HCT116 (cell line): Measurements from ENCODE around the gene BSN. TPM values are rescaled to one million over a fixed set of nuclear protein-coding genes. Genes with fewer than 3 reads are reported as not detected.

Experiments
- ATAC-seq: fragments of 200-7000 bp; cut with Tn5 transposase; 2 replicates; pipeline ENCODE4 v1.9.1; 2020; ENCODE audit warnings: mild to moderate bottlenecking, moderate library complexity
- BruUV-seq: library from RNA; stranded (reverse); fragments of 400-500 nt; replicated peaks from 2 replicates; lab custom pipeline; 2021; lab: Mats Ljungman, UMichigan
- CTCF ChIA-PET: fragments of 300-600 bp; sonication (Branson Sonifier 250); formaldehyde crosslinking; loops from one replicate; lab custom pipeline; 2021; ENCODE audit warnings: antibody characterized with exemption; lab: Charles Lee
- POLR2A ChIA-PET: fragments of 300-600, 350-600 bp; sonication (Branson Sonifier 250); formaldehyde crosslinking; loops from one replicate; lab custom pipeline; 2021; ENCODE audit warnings: antibody characterized with exemption; lab: Charles Lee
- RAD21 ChIA-PET, 2 experiments: fragments of 300-600 bp; sonication (Branson Sonifier 250); formaldehyde crosslinking; loops; one replicate each; lab custom pipeline; 2023; ENCODE audit warnings: low total read pairs in 2 of 2; ENCODE audit not compliant: uncharacterized antibody in 2 of 2, unreplicated experiment in 2 of 2, low non-redundant PET in 1 of 2; lab: Charles Lee
- DNase-seq: peaks from one replicate; pipeline ENCODE4 v3.0.0-alpha.2; 2010; ENCODE audit warnings: low read depth, low spot score
- H2AFZ ChIP-seq: fragments of 200-600 bp; shearing (Covaris generic), sonication (generic); 2 replicates; pipeline ENCODE4 v1.6.1; 2017; ENCODE audit warnings: low read depth, mixed run types, mixed read lengths, antibody characterized with exemption, low read length; ENCODE audit not compliant: poor library complexity, severe bottlenecking
- H3K27ac ChIP-seq: 2 replicates; pipeline ENCODE4 v1.5.1; 2012; ENCODE audit warnings: low read depth, low read length
- H3K27me3 ChIP-seq: fragments of 200-600 bp; sonication (generic); 2 replicates; pipeline ENCODE4 v1.6.1; 2016; ENCODE audit warnings: mixed run types, low read length, mixed read lengths; ENCODE audit not compliant: insufficient read depth
- H3K36me3 ChIP-seq, 2 experiments: fragments of 200-500 bp in 1 of 2; fragments of 200-600 bp in 1 of 2; sonication (Bioruptor generic) in 1 of 2; sonication (generic) in 1 of 2; 2 replicates each; pipeline versions ENCODE4 v1.5.1 to v1.6.1; 2014 to 2016; ENCODE audit warnings: low read length in 2 of 2, inconsistent platforms in 1 of 2, mixed read lengths in 1 of 2, mixed run types in 1 of 2; ENCODE audit not compliant: insufficient read depth in 2 of 2, control insufficient read depth in 1 of 2
- H3K4me1 ChIP-seq, 2 experiments: fragments of 200-600 bp in 1 of 2; sonication (generic) in 1 of 2; 2 replicates each; pipeline versions ENCODE4 v1.5.1 to v1.6.1; 2012 to 2017; ENCODE audit warnings: low read length in 2 of 2, inconsistent platforms in 1 of 2, mild to moderate bottlenecking in 1 of 2, mixed read lengths in 1 of 2, mixed run types in 1 of 2, moderate library complexity in 1 of 2; ENCODE audit not compliant: insufficient read depth in 2 of 2, control insufficient read depth in 1 of 2
- H3K4me2 ChIP-seq: fragments of 200-600 bp; sonication (generic); 2 replicates; pipeline ENCODE4 v1.6.1; 2017; ENCODE audit warnings: mixed run types, low read length, mixed read lengths
- H3K4me3 ChIP-seq, 2 experiments: fragments of 200-600 bp in 1 of 2; sonication (generic) in 1 of 2; replicated peaks in 1 of 2; 2 replicates each; pipeline ENCODE4 v1.5.1; 2011 to 2016; ENCODE audit warnings: low read length in 2 of 2, control low read depth in 1 of 2, low read depth in 1 of 2, mild to moderate bottlenecking in 1 of 2, mixed read lengths in 1 of 2, mixed run types in 1 of 2
- H3K79me2 ChIP-seq: fragments of 200-600 bp; sonication (generic); 2 replicates; pipeline ENCODE4 v1.6.1; 2017; ENCODE audit warnings: mild to moderate bottlenecking, mixed run types, low read length, moderate library complexity, mixed read lengths; ENCODE audit not compliant: insufficient read depth
- H3K9ac ChIP-seq: fragments of 200-600 bp; sonication (generic); 2 replicates; pipeline ENCODE4 v1.6.1; 2016; ENCODE audit warnings: low read length, mixed read lengths
- H3K9me2 ChIP-seq: fragments of 200-600 bp; sonication (generic), shearing (Covaris generic); 2 replicates; pipeline ENCODE4 v1.6.1; 2017; ENCODE audit warnings: mixed run types, mild to moderate bottlenecking, moderate library complexity; ENCODE audit not compliant: insufficient read depth
- H3K9me3 ChIP-seq, 2 experiments: fragments of 200-500 bp in 1 of 2; fragments of 200-600 bp in 1 of 2; sonication (Bioruptor generic) in 1 of 2; sonication (generic) in 1 of 2; 2 replicates each; pipeline ENCODE4 v1.6.1; 2014 to 2017; ENCODE audit warnings: low read length in 2 of 2, mixed read lengths in 2 of 2, inconsistent platforms in 1 of 2, low read depth in 1 of 2, mild to moderate bottlenecking in 1 of 2, mixed run types in 1 of 2, moderate library complexity in 1 of 2; ENCODE audit not compliant: control insufficient read depth in 1 of 2, insufficient read depth in 1 of 2
- H4K20me1 ChIP-seq: fragments of 200-600 bp; sonication (generic), shearing (Covaris generic); 2 replicates; pipeline ENCODE4 v1.6.1; 2017; ENCODE audit warnings: mixed run types, mild to moderate bottlenecking, moderate library complexity; ENCODE audit not compliant: insufficient read depth
- CBX3 ChIP-seq: IDR thresholded peaks from 2 replicates; pipeline ENCODE4 v1.6.1; 2012; ENCODE audit warnings: low read depth
- EGR1 ChIP-seq: IDR thresholded peaks from 2 replicates; pipeline ENCODE4 v1.6.1; 2012; ENCODE audit warnings: low read depth
- EZH2 ChIP-seq: fragments of 200-600 bp; sonication (generic); IDR thresholded peaks from 2 replicates; pipeline ENCODE4 v1.6.1; 2017; ENCODE audit warnings: antibody characterized with exemption, mixed run types
- EZH2phosphoT487 ChIP-seq: fragments of 200-600 bp; IDR thresholded peaks from 2 replicates; pipeline ENCODE4 v1.6.1; 2018; ENCODE audit warnings: antibody characterized with exemption, borderline replicate concordance
- FOSL1 ChIP-seq: IDR thresholded peaks from 2 replicates; pipeline ENCODE4 v1.6.1; 2012; ENCODE audit warnings: low read depth
- POLR2AphosphoS5 ChIP-seq: IDR thresholded peaks from 2 replicates; pipeline ENCODE4 v1.6.1; 2011; ENCODE audit warnings: mild to moderate bottlenecking, low read depth, low read length, moderate library complexity
- SIN3A ChIP-seq: IDR thresholded peaks from 2 replicates; pipeline ENCODE4 v1.6.1; 2012; ENCODE audit warnings: low read depth
- SP1 ChIP-seq: IDR thresholded peaks from 2 replicates; pipeline ENCODE4 v1.6.1; 2012; ENCODE audit warnings: low read depth
- TCF7L2 ChIP-seq: IDR thresholded peaks from 2 replicates; pipeline ENCODE4 v1.7.0; 2011; ENCODE audit warnings: borderline replicate concordance, inconsistent platforms; ENCODE audit not compliant: insufficient read depth, insufficient read length; ENCODE audit errors: extremely low read depth
- intact Hi-C: fragments of 100-400 bp; cut with micrococcal nuclease; formaldehyde crosslinking; loops from 2 replicates; pipeline ENCODE4 v1.10.0; 2022
- total RNA-seq: library from RNA; stranded (reverse); gene quantifications from one replicate; pipeline ENCODE4 v1.2.1, GENCODE V29; 2021; ENCODE audit not compliant: unreplicated experiment
- TF ChIP-seq, protein P1 (sequence below): IDR thresholded peaks from 2 replicates; pipeline ENCODE4 v1.6.1; 2011; ENCODE audit warnings: mild to moderate bottlenecking, low read length, moderate library complexity; ENCODE audit not compliant: insufficient replicate concordance; ENCODE audit errors: extremely low read depth
- TF ChIP-seq, protein P2 (sequence below), 3 experiments: fragments of 200-600 bp in 1 of 3; sonication (generic) in 1 of 3; IDR thresholded peaks in 2 of 3; conservative IDR thresholded peaks in 1 of 3; 2 replicates each; pipeline ENCODE4 v1.5.1; 2012 to 2017; ENCODE audit warnings: low read depth in 2 of 3, low read length in 2 of 3, antibody characterized with exemption in 1 of 3, borderline replicate concordance in 1 of 3, control low read depth in 1 of 3, mild to moderate bottlenecking in 1 of 3, mixed read lengths in 1 of 3, mixed run types in 1 of 3, moderate library complexity in 1 of 3; ENCODE audit not compliant: insufficient read depth in 1 of 3

BSN gene
- total RNA-seq, 1 experiment from 2014 or later, result 1.5 TPM

DNA sequence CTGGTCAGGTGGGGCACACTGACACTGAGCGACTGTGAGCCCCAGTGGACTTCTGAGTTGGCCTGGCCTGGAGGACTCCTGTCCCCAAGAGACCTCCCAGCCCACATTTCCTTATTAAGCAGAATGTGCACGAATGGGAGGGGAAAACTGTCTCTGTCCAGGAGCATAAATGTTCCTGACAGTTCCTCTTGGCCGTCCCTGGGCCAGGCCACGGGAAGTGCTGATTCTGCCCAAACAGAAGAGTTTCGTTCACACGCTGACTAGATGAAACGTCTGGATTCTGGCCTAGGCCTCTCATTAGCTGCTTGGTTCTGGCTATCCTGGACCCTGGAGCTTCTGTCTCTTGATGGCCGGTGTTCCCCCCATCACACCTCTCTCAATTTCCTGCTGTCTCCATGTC is 90.4 kb downstream of the BSN start (continued):
- TF ChIP-seq, protein P1, sequence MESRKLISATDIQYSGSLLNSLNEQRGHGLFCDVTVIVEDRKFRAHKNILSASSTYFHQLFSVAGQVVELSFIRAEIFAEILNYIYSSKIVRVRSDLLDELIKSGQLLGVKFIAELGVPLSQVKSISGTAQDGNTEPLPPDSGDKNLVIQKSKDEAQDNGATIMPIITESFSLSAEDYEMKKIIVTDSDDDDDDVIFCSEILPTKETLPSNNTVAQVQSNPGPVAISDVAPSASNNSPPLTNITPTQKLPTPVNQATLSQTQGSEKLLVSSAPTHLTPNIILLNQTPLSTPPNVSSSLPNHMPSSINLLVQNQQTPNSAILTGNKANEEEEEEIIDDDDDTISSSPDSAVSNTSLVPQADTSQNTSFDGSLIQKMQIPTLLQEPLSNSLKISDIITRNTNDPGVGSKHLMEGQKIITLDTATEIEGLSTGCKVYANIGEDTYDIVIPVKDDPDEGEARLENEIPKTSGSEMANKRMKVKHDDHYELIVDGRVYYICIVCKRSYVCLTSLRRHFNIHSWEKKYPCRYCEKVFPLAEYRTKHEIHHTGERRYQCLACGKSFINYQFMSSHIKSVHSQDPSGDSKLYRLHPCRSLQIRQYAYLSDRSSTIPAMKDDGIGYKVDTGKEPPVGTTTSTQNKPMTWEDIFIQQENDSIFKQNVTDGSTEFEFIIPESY, result no peak
- no peak for TF ChIP-seq POLR2AphosphoS5
- TF ChIP-seq, protein P2, sequence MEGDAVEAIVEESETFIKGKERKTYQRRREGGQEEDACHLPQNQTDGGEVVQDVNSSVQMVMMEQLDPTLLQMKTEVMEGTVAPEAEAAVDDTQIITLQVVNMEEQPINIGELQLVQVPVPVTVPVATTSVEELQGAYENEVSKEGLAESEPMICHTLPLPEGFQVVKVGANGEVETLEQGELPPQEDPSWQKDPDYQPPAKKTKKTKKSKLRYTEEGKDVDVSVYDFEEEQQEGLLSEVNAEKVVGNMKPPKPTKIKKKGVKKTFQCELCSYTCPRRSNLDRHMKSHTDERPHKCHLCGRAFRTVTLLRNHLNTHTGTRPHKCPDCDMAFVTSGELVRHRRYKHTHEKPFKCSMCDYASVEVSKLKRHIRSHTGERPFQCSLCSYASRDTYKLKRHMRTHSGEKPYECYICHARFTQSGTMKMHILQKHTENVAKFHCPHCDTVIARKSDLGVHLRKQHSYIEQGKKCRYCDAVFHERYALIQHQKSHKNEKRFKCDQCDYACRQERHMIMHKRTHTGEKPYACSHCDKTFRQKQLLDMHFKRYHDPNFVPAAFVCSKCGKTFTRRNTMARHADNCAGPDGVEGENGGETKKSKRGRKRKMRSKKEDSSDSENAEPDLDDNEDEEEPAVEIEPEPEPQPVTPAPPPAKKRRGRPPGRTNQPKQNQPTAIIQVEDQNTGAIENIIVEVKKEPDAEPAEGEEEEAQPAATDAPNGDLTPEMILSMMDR (IDR thresholded peaks at IDR 0.05 in 2 of 3, conservative IDR thresholded peaks at IDR 0.05 in 1 of 3; ENCODE audit: borderline replicate concordance in 1 of 3, insufficient read depth in 1 of 3, low read depth in 2 of 3, low read length in 2 of 3), result no peak
- no peak for TF ChIP-seq EZH2phosphoT487

DNA sequence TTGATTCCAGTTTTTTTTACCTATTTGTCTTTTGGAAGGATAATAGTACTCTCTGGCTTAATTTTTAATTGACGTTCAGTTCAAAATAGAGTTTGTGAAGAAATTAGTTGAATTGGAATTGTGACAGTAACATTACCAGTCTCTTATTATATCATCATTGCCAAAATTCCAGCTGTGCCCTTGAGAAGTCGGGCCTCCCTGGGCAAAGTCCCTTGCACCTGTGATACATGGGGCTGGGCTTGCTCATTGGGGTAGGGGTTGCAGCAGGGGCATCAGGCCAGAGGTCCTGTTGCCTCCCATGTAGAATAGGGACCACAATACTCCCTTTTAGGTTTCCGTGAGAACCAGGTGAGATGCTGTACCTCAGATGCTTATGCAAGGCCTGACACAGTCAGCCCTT is 92.0 kb downstream of the BSN start:
- Histone ChIP-seq H3K27me3 (no peaks in the 10 kb centered on the region), H3K27ac (no peak overlapping the region), H3K4me1 (peaks cover 4 to 17% of the 10 kb centered on the region in 2 experiments; a peak in 2 of 4 replicates), H3K4me2 (no peak overlapping the region), H4K20me1 (no peaks in the 10 kb centered on the region), H3K9me2 (no peaks in the 10 kb centered on the region), H3K4me3 (no peak overlapping the region), H3K36me3 (no peaks in the 10 kb centered on the region), H3K79me2 (no peaks in the 10 kb centered on the region), H3K9ac (no peak overlapping the region), H3K9me3 (no peaks in the 10 kb centered on the region), H2AFZ (no peak overlapping the region)
- DNase-seq (no peak), ATAC-seq (no peak)
- ChIA-PET POLR2A (no interaction called here), RAD21 (no interaction called here), CTCF (interaction anchor here (0.7 kb wide), 1 partner anchor 8 kb away, joined by 3 read pairs; no protein-coding TSS in a partner anchor)
- intact Hi-C loops, result no loop called here
- no peak for TF ChIP-seq SP1
- TF ChIP-seq, protein P2 (IDR thresholded peaks at IDR 0.05 in 2 of 3, conservative IDR thresholded peaks at IDR 0.05 in 1 of 3; ENCODE audit: borderline replicate concordance in 1 of 3, insufficient read depth in 1 of 3, low read depth in 2 of 3, low read length in 2 of 3), result no peak
- TF ChIP-seq SIN3A, result no peak
- no peak for TF ChIP-seq TCF7L2
- TF ChIP-seq CBX3, result no peak
- no peak for TF ChIP-seq FOSL1
- no peak for TF ChIP-seq EZH2
- TF ChIP-seq, protein P1, result no peak
- no peak for TF ChIP-seq EGR1
- BruUV-seq, result no TSS peak
